DOHH2 (cell line): ENCODE results near the gene DZIP1.

Experiments used
- EZH2phosphoT487 ChIP-seq: fragments of 200-600 bp; sonication (generic); IDR thresholded peaks from 2 replicates; pipeline ENCODE4 v1.6.1; 2017; ENCODE audit warnings: borderline replicate concordance, mild to moderate bottlenecking, antibody characterized with exemption, low read length, moderate library complexity, mixed read lengths
- TF ChIP-seq, protein P1 (sequence below): fragments of 200-600 bp; sonication (generic); IDR thresholded peaks from one replicate; pipeline ENCODE4 v1.5.1; 2014; ENCODE audit warnings: antibody characterized with exemption, mild to moderate bottlenecking, low read depth, low read length; ENCODE audit not compliant: poor library complexity, severe bottlenecking

DNA sequence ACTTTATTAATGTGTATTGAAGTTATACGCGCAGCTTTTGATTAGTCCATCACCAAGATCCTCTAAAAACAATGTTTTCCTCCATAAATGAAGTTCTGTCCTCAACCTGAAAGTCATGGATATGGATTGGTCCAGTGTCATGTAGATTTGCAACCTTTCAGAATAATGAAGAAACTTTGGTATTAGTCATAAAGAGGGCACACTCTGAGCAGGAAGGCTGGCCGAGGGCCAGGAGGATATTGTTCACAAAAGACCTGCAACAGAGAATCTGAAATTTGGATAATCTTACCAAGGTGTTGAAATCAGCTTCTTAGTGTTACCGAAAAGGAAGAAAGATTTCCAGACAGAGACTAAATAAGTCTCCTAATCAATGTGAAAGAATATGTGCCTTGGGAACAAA lies 71.3 kb downstream of the DZIP1 start:
- TF ChIP-seq, protein P1, sequence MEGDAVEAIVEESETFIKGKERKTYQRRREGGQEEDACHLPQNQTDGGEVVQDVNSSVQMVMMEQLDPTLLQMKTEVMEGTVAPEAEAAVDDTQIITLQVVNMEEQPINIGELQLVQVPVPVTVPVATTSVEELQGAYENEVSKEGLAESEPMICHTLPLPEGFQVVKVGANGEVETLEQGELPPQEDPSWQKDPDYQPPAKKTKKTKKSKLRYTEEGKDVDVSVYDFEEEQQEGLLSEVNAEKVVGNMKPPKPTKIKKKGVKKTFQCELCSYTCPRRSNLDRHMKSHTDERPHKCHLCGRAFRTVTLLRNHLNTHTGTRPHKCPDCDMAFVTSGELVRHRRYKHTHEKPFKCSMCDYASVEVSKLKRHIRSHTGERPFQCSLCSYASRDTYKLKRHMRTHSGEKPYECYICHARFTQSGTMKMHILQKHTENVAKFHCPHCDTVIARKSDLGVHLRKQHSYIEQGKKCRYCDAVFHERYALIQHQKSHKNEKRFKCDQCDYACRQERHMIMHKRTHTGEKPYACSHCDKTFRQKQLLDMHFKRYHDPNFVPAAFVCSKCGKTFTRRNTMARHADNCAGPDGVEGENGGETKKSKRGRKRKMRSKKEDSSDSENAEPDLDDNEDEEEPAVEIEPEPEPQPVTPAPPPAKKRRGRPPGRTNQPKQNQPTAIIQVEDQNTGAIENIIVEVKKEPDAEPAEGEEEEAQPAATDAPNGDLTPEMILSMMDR, result no peak
- no peak for TF ChIP-seq EZH2phosphoT487
